ENCODE measurements around the gene FANCD2OS.
"Not testable (repeated sequence)": the region's sequence is repeated elsewhere in the genome, so short reads cannot be mapped to it uniquely, and the experiment has no call there.

The FANCD2OS gene

GRCh38 chr3:10093678-10094077, 14.4 kb downstream of the FANCD2OS start:
- peak; percentile 24 for DNase-seq (ENCODE audit: low read depth)
- no peak for TF ChIP-seq CTCF (IDR thresholded peaks at IDR 0.05; ENCODE audit: insufficient read depth, low read depth, low read length, missing control alignments)
- H3K4me3 ChIP-seq (ENCODE audit: low read length) = no peak overlapping the region

- DNase-seq (ENCODE audit: low read depth); H3K4me3 ChIP-seq (ENCODE audit: low read length): not testable (repeated sequence)
Observed at GRCh38 chr3:10091387-10091786, 16.7 kb downstream of the FANCD2OS start.

GRCh38 chr3:10090774-10091173, 17.3 kb downstream of the FANCD2OS start:
- H3K4me3 ChIP-seq (ENCODE audit: low read length); DNase-seq (ENCODE audit: low read depth): not testable (repeated sequence)

GRCh38 chr3:10090179-10090578, 17.9 kb downstream of the FANCD2OS start:
- TF ChIP-seq CTCF (IDR thresholded peaks at IDR 0.05; ENCODE audit: insufficient read depth, low read depth, low read length, missing control alignments) = no peak
- DNase-seq (ENCODE audit: low read depth) = no peak
- no peak overlapping the region for H3K4me3 ChIP-seq (ENCODE audit: low read length)

GRCh38 chr3:10088256-10088655, 19.8 kb downstream of the FANCD2OS start:
- peak; percentile 27 for DNase-seq (ENCODE audit: low read depth)
- H3K4me3 ChIP-seq (ENCODE audit: low read length) = no peak overlapping the region
- TF ChIP-seq CTCF (IDR thresholded peaks at IDR 0.05; ENCODE audit: insufficient read depth, low read depth, low read length, missing control alignments) = no peak

- DNase-seq (ENCODE audit: low read depth) = peak; percentile 83
Observed at GRCh38 chr3:10085738-10086137, 22.3 kb downstream of the FANCD2OS start.

GRCh38 chr3:10081871-10082270, 26.2 kb downstream of the FANCD2OS start:
- no peak for TF ChIP-seq CTCF (IDR thresholded peaks at IDR 0.05; ENCODE audit: insufficient read depth, low read depth, low read length, missing control alignments)
- no peak for DNase-seq (ENCODE audit: low read depth)
- no peak overlapping the region for H3K4me3 ChIP-seq (ENCODE audit: low read length)

More at GRCh38 chr3:10085738-10086137, 22.3 kb downstream of the FANCD2OS start:
- H3K4me3 ChIP-seq (ENCODE audit: low read length) = no peak overlapping the region
- no peak for TF ChIP-seq CTCF (IDR thresholded peaks at IDR 0.05; ENCODE audit: insufficient read depth, low read depth, low read length, missing control alignments)

- no peak for TF ChIP-seq CTCF (IDR thresholded peaks at IDR 0.05; ENCODE audit: insufficient read depth, low read depth, low read length, missing control alignments)
- DNase-seq (ENCODE audit: low read depth) = peak; percentile 37
- no peak overlapping the region for H3K4me3 ChIP-seq (ENCODE audit: low read length)
Observed at GRCh38 chr3:10074666-10075065, 33.4 kb downstream of the FANCD2OS start.

- DNase-seq (ENCODE audit: low read depth); H3K4me3 ChIP-seq (ENCODE audit: low read length): not testable (repeated sequence)
Observed at GRCh38 chr3:10070077-10070476, 38.0 kb downstream of the FANCD2OS start.

All from epithelial cell of esophagus (primary cell).